ENCODE results near the gene KRTAP5-5. TPM values are rescaled to one million over a fixed set of nuclear protein-coding genes. Genes with fewer than 3 reads are reported as not detected.

KRTAP5-5 gene
- total and polyA plus RNA-seq, 7 donors: 0.28 to 0.92 TPM; not detected in 5

DNA sequence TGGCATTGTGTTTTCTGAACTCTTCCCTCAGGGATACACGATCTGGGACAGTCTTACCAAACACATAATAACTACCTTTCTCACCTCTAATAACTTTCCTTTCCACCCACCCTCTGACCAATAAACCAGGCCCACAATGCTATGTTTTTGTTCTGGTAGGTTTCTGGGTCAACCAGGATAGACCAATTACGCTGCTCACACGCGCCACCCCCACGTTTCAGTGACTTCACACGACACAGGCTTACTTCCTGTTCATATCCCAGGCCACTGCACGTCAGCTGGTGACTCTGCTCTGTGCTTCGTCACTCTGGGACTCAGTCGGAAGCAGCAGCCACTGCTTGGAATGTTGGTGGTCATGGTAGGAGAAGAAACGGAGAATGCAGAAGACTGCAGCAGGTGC is 10.1 kb upstream of the KRTAP5-5 start:
- Histone ChIP-seq H3K4me3 (no peak overlapping the region), H3K4me1 (no peaks in the 10 kb centered on the region), H3K9me3 (no peaks in the 10 kb centered on the region), H3K27ac (no peak overlapping the region), H3K36me3 (no peaks in the 10 kb centered on the region), H3K27me3 (peaks cover 0 to 32% (median 0%) of the 10 kb centered on the region in 3 donors)
- DNase-seq: peak; percentile 30
- TF ChIP-seq, protein P1, sequence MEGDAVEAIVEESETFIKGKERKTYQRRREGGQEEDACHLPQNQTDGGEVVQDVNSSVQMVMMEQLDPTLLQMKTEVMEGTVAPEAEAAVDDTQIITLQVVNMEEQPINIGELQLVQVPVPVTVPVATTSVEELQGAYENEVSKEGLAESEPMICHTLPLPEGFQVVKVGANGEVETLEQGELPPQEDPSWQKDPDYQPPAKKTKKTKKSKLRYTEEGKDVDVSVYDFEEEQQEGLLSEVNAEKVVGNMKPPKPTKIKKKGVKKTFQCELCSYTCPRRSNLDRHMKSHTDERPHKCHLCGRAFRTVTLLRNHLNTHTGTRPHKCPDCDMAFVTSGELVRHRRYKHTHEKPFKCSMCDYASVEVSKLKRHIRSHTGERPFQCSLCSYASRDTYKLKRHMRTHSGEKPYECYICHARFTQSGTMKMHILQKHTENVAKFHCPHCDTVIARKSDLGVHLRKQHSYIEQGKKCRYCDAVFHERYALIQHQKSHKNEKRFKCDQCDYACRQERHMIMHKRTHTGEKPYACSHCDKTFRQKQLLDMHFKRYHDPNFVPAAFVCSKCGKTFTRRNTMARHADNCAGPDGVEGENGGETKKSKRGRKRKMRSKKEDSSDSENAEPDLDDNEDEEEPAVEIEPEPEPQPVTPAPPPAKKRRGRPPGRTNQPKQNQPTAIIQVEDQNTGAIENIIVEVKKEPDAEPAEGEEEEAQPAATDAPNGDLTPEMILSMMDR (IDR thresholded peaks at IDR 0.05): no peak
- TF ChIP-seq POLR2A (IDR thresholded peaks at IDR 0.05): no peak
- no peak for TF ChIP-seq POLR2AphosphoS5 (IDR thresholded peaks at IDR 0.05)
- TF ChIP-seq EP300 (IDR thresholded peaks at IDR 0.05): no peak
- 52 to 57% methylated on average over 10 of the region's 10 CpGs for WGBS, 2 donors
- intact Hi-C loops (cut with DNase I): no loop called here

DNA sequence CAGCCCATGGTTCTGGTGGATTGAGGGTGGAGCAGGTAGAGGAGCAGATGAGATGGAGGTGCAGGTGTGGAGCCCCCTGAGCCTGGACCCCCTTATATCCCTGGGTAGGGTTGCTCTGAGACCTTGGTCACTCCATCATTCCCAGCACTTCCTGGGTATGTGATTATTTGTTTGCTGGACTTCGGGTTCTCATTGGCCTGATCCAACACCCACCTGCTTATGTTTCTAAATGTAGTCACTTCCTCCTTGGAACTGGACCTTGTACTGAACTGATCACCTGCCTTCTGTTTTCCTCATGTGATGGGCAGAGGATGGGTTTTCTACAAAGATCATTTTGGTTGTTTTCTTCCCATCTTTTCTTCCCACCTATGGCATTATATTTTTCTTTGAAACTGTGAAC is 7.5 kb upstream of the KRTAP5-5 start, which contains the start of gene KRTAP5-4:
KRTAP5-4 (minus strand) TSS at position 53 of the 400 bp plus-strand sequence; CDS start at position 8, 45 bp downstream.
- WGBS, 2 donors: 5 to 45% methylated on average over 1 of the region's 1 CpG
- no peak for DNase-seq
- Histone ChIP-seq H3K36me3 (no peaks in the 10 kb centered on the region), H3K9me3 (no peaks in the 10 kb centered on the region), H3K27ac (no peak within 1 kb of the TSS), H3K4me3 (no peak within 1 kb of the TSS), H3K4me1 (no peaks in the 10 kb centered on the region), H3K27me3 (peaks cover 0 to 23% (median 0%) of the 10 kb centered on the region in 3 donors)
- intact Hi-C loops (cut with DNase I): no loop called here
- TF ChIP-seq, protein P1 (IDR thresholded peaks at IDR 0.05): no peak
- no peak for TF ChIP-seq POLR2A (IDR thresholded peaks at IDR 0.05)
- TF ChIP-seq POLR2AphosphoS5 (IDR thresholded peaks at IDR 0.05): no peak
- no peak for TF ChIP-seq EP300 (IDR thresholded peaks at IDR 0.05)

DNA sequence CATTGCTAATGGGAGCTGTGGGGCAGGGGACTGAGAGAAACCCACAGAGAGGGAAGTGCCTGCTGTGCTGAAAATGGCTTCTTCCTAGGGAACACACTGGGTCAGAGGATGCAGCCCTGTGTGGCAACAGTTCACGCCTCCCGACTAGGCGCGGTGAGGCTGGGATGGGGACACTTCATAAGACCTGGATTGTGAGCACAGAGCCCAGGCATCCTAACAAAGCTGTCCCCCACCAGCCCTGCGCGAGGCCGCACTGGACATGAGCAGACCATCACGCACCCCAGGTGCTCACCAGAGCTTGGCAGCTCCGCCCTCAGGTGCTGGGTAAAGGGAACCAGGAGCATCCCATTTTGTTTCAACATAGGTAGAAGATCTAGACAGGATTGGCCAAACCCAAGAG is 5.9 kb upstream of the KRTAP5-5 start:
- Histone ChIP-seq H3K27me3 (peaks cover 0 to 25% (median 0%) of the 10 kb centered on the region in 3 donors), H3K9me3 (no peaks in the 10 kb centered on the region), H3K4me1 (no peaks in the 10 kb centered on the region), H3K27ac (no peak overlapping the region), H3K36me3 (no peaks in the 10 kb centered on the region), H3K4me3 (no peak overlapping the region)
- DNase-seq: no peak
- intact Hi-C loops (cut with DNase I): no loop called here
- TF ChIP-seq, protein P1 (IDR thresholded peaks at IDR 0.05): no peak
- TF ChIP-seq EP300 (IDR thresholded peaks at IDR 0.05) (no peak), POLR2AphosphoS5 (IDR thresholded peaks at IDR 0.05) (no peak), POLR2A (IDR thresholded peaks at IDR 0.05) (no peak)
- 88 to 94% methylated on average over 9 of the region's 9 CpGs for WGBS, 2 donors

DNA sequence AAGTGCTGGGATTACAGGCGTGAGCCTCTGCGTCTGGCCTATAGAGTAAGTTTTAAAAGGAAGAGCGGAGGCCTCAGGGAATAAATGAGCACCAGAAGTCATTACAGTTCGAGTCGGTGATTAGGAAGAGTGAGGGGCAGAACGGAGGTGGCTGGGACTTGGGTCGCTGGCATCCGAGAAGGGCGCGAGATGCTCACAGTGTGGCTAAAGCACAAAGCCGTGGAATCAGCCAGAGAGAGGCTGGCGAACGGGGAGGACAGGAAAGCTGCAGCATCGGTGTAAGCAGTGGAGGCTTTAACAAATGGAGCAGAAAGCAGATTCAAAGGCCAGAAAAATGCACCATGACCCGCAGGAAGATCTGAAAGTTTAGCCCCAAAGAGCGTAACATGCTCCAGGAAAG is 5.0 kb upstream of the KRTAP5-5 start:
- H3K36me3 ChIP-seq: no peaks in the 10 kb centered on the region
- H3K4me3 ChIP-seq: no peak overlapping the region
- no peak for TF ChIP-seq POLR2AphosphoS5 (IDR thresholded peaks at IDR 0.05)
- no peak for TF ChIP-seq POLR2A (IDR thresholded peaks at IDR 0.05)
- TF ChIP-seq EP300 (IDR thresholded peaks at IDR 0.05): no peak
- TF ChIP-seq, protein P1 (IDR thresholded peaks at IDR 0.05): no peak
- WGBS, 2 donors: 89 to 93% methylated on average over 16 of the region's 16 CpGs
- no peaks in the 10 kb centered on the region for H3K4me1 ChIP-seq
- intact Hi-C loops (cut with DNase I): no loop called here
- H3K27ac ChIP-seq: no peak overlapping the region
- DNase-seq: peak; percentile 32
- H3K27me3 ChIP-seq: peaks cover 0 to 26% (median 0%) of the 10 kb centered on the region in 3 donors
- no peaks in the 10 kb centered on the region for H3K9me3 ChIP-seq

DNA sequence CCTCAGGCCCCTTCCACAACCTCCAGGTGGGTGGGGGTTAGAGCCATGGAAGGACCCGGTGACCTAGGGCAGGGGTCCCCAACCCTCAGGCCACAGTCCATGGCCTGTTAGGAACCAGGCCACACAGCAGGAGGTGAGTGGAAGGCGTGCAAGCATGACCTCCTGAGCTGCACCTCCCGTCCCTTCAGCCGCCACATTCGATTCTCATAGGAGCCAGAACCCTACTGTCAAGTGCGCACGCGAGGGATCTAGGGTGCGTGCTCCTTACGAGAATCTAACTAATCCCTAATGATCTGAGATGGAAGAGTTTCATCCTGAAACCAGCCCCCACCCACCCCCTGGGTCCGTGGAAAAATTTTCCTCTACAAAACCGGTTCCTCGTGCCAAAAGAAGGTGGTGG is 4.0 kb upstream of the KRTAP5-5 start:
- Histone ChIP-seq H3K4me3 (no peak overlapping the region), H3K27ac (no peak overlapping the region), H3K27me3 (peaks cover 0 to 25% (median 4%) of the 10 kb centered on the region in 3 donors), H3K4me1 (no peaks in the 10 kb centered on the region), H3K36me3 (no peaks in the 10 kb centered on the region), H3K9me3 (no peaks in the 10 kb centered on the region)
- intact Hi-C loops (cut with DNase I): no loop called here
- WGBS, 2 donors: 84 to 90% methylated on average over 13 of the region's 13 CpGs
- no peak for TF ChIP-seq EP300 (IDR thresholded peaks at IDR 0.05)
- no peak for TF ChIP-seq POLR2A (IDR thresholded peaks at IDR 0.05)
- TF ChIP-seq, protein P1 (IDR thresholded peaks at IDR 0.05): no peak
- no peak for TF ChIP-seq POLR2AphosphoS5 (IDR thresholded peaks at IDR 0.05)
- DNase-seq: peak; percentile 45

Data from sigmoid colon (tissue), 7 donors.